Heart right ventricle (tissue), 16 donors: Measurements from ENCODE around the gene TPD52L1. TPM values are rescaled to one million over a fixed set of nuclear protein-coding genes. Genes with fewer than 3 reads are reported as not detected.
A peak's percentile ranks its signal among the peaks of the same experiment; 100 is the strongest.

ENCODE experiments used
- ATAC-seq, 8 donors: fragments of 200-7000 bp; cut with Tn5 transposase; one replicate each; pipeline ENCODE4 v1.9.1; 2020; ENCODE audit warnings: mild to moderate bottlenecking in 8 of 8, moderate library complexity in 8 of 8, moderate number of reproducible peaks in 1 of 8
- DNase-seq, 2 donors: peaks; one replicate each; pipeline ENCODE4 v3.0.0-alpha.2; 2020
- H3K27ac ChIP-seq, 10 donors: fragments of 200-600 bp; sonication (generic) in 2 of 10; one replicate each; pipeline versions ENCODE4 v1.5.0 to v1.8.0; 2020 to 2022; ENCODE audit warnings: mild to moderate bottlenecking in 3 of 10
- H3K27me3 ChIP-seq, 7 donors: fragments of 200-600 bp; one replicate each; pipeline ENCODE4 v1.8.0; 2021 to 2022; ENCODE audit warnings: mild to moderate bottlenecking in 2 of 7
- H3K36me3 ChIP-seq, 9 donors: fragments of 200-600 bp; sonication (generic) in 1 of 9; one replicate each; pipeline versions ENCODE4 v1.5.0 to v1.8.0; 2020 to 2022; ENCODE audit warnings: mild to moderate bottlenecking in 2 of 9
- H3K4me1 ChIP-seq, 9 donors: fragments of 200-600 bp; sonication (generic) in 1 of 9; one replicate each; pipeline versions ENCODE4 v1.5.0 to v1.8.0; 2020 to 2022; ENCODE audit warnings: mild to moderate bottlenecking in 4 of 9
- H3K4me3 ChIP-seq, 10 donors: fragments of 200-600 bp; sonication (generic) in 2 of 10; one replicate each; pipeline versions ENCODE4 v1.5.0 to v1.8.0; 2020 to 2022; ENCODE audit warnings: mild to moderate bottlenecking in 7 of 10, moderate library complexity in 2 of 10
- H3K9me3 ChIP-seq, 11 donors: fragments of 200-600 bp in 10 of 11; sonication (generic) in 2 of 11; one replicate each; pipeline versions ENCODE4 v1.5.0 to v1.8.0; 2013 to 2022; ENCODE audit warnings: mild to moderate bottlenecking in 2 of 11, control low read depth in 1 of 11, moderate library complexity in 1 of 11
- WGBS, 2 donors: extraction: QIAGEN DNeasy Blood & Tissue Kit; methylation state at CpG; one replicate each; pipeline ENCODE4 v1.1.7; 2013; ENCODE audit warnings: inconsistent platforms in 1 of 2; 5-methylcytosine and 5-hydroxymethylcytosine counted together
- intact Hi-C, 10 donors: fragments of 100-400 bp; cut with DNase I; formaldehyde crosslinking; loops; one replicate each; pipeline versions ENCODE4 v1.11.1 to v1.14.2; 2022
- polyA plus RNA-seq, 2 donors: library from polyadenylated mRNA; stranded (reverse); fragments of 200-250 nt; gene quantifications; one replicate each; pipeline ENCODE4 v1.2.3, GENCODE V29; 2013
- total RNA-seq, 10 donors: library from RNA; stranded (reverse); fragmentation: NEBNext Ultra II Directional in 3 of 10; extraction: Animal tissue kit (Norgen Biotek cat#: 25700) in 3 of 10; gene quantifications; one replicate each; pipeline versions ENCODE4 v1.2.1 to v1.2.4, GENCODE V29; 2021 to 2023
- TF ChIP-seq, protein P1 (sequence below), 9 donors: fragments of 200-600 bp; sonication (generic) in 2 of 9; IDR thresholded peaks; one replicate each; pipeline versions ENCODE4 v1.5.0 to v1.8.0; 2021 to 2022; ENCODE audit warnings: antibody characterized with exemption in 9 of 9, mild to moderate bottlenecking in 5 of 9, moderate library complexity in 1 of 9
- donor health status: Arrhythmogenic right ventricular cardiomyopathy.
- donor health status: ischemic (EF 13 %, LVEDD 7.1; RV severe dilation, severe dysfunction).
- donor health status: healthy with polysubstance abuse.
- donor health status: DM: no; HTN: yes; CAD: no.
- donor health status: DM: no; HTN: no; CAD: no.
- donor health status: ischemic (EF 25% LVEDD 6.9; RV normal size, moderate dysfunction).
- donor health status: ischemic (EF 25% LVEDD 5.7; RV mildly dilated, moderate dysfunction).
- donor health status: healthy.
- donor health status: DM: yes; HTN: yes; CAD: no.
- donor health status: Ischemic cardiomyopathy.
- donor health status: ischemic (EF 35%, LVEDD 5.7; RV mildly dilated, moderate dysfunction).
- donor health status: nonischemic (EF 11% LVEDD 7.7; RV severe dilation, severe dysfunction).
- donor health status: DM: yes; HTN: yes; CAD: no.
- donor health status: PGD.
- donor health status: ischemic (EF 29% LVEDD 5.4; RV normal size, mild dysfunction).
- donor health status: nonischemic (EF 23%, LVEDD 6.1; RV moderate dilation, normal function).

Gene TPD52L1
- total and polyA plus RNA-seq, 12 donors, result 21.2 to 97.8 (median 54.1) TPM

DNA sequence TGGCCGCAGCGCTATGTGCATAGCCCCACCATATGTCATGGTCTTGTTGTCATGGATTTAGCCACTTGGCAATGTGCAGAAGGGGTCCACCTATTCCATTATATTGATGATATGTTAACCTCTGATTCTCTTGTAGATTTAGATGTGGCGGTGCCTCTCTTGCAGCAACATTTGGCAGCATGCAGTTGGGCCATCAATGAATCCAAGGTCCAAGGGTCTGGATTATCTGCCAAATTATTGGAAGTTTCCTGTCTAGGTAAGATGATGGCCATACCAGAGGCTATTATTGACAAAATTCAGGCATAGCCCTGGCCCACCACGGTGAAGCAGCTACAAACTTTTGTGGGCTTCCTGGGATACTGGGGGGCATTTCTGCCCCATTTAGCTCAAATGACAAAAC lies 116.8 kb downstream of the TPD52L1 start:
- 98 to 99% methylated on average over 4 of the region's 4 CpGs for WGBS, 2 donors
- ATAC-seq, result no peak
- Histone ChIP-seq H3K27me3 (no peaks in the 10 kb centered on the region), H3K9me3 (no peaks in the 10 kb centered on the region), H3K27ac (no peak overlapping the region), H3K36me3 (peaks cover 0 to 40% (median 17%) of the 10 kb centered on the region in 9 donors), H3K4me3 (no peak overlapping the region), H3K4me1 (peaks cover 0 to 21% (median 4%) of the 10 kb centered on the region in 9 donors)
- DNase-seq, result no peak
- TF ChIP-seq, protein P1, sequence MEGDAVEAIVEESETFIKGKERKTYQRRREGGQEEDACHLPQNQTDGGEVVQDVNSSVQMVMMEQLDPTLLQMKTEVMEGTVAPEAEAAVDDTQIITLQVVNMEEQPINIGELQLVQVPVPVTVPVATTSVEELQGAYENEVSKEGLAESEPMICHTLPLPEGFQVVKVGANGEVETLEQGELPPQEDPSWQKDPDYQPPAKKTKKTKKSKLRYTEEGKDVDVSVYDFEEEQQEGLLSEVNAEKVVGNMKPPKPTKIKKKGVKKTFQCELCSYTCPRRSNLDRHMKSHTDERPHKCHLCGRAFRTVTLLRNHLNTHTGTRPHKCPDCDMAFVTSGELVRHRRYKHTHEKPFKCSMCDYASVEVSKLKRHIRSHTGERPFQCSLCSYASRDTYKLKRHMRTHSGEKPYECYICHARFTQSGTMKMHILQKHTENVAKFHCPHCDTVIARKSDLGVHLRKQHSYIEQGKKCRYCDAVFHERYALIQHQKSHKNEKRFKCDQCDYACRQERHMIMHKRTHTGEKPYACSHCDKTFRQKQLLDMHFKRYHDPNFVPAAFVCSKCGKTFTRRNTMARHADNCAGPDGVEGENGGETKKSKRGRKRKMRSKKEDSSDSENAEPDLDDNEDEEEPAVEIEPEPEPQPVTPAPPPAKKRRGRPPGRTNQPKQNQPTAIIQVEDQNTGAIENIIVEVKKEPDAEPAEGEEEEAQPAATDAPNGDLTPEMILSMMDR (IDR thresholded peaks at IDR 0.05), result no peak
- intact Hi-C loops, result loop anchor here in 1 of 10 donors (10.0 kb wide), 1 partner anchor 106 kb away; no protein-coding TSS in a partner anchor

DNA sequence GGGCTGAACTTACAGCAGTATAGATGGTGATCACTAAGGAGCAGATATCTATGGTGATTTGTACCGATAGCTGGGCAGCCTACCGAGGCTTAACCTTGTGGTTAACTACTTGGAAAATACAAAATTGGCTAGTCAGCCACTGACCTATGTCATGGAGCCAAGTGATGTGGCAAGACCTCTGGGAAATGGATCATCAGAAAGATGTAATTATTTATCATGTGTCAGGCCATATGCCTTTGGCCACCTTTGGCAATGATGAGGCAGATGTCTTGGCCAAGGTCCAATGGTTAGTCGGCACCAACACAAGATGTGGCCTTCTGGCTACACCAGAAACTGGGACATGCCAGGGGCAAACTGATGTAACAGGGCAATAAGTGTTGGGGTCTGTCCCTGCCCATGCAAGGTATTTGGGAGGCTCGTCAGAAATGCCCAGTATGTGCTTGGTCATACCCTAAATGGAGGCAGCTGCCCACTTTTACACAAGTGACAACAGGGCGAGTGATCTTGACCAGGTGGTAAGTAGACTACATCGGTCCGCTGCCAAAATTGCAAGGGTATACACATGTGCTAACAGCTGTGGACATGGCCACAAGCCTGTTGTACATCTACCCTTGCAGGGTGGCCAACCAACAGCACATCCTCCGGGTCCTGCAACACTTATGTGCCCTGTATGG lies 118.0 kb downstream of the TPD52L1 start:
- no peak overlapping the region for H3K27ac ChIP-seq
- intact Hi-C loops, result loop anchor here in 1 of 10 donors (10.0 kb wide), 1 partner anchor 107 kb away; no protein-coding TSS in a partner anchor
- no peak overlapping the region for H3K4me3 ChIP-seq
- ATAC-seq, result no peak
- H3K36me3 ChIP-seq, result peaks cover 0 to 53% (median 17%) of the 10 kb centered on the region in 9 donors
- TF ChIP-seq, protein P1 (IDR thresholded peaks at IDR 0.05), result no peak
- WGBS, 2 donors, result 91 to 93% methylated on average over 8 of the region's 8 CpGs
- no peak for DNase-seq
- no peaks in the 10 kb centered on the region for H3K27me3 ChIP-seq
- H3K9me3 ChIP-seq, result no peaks in the 10 kb centered on the region
- peaks cover 0 to 21% (median 4%) of the 10 kb centered on the region in 9 donors for H3K4me1 ChIP-seq

DNA sequence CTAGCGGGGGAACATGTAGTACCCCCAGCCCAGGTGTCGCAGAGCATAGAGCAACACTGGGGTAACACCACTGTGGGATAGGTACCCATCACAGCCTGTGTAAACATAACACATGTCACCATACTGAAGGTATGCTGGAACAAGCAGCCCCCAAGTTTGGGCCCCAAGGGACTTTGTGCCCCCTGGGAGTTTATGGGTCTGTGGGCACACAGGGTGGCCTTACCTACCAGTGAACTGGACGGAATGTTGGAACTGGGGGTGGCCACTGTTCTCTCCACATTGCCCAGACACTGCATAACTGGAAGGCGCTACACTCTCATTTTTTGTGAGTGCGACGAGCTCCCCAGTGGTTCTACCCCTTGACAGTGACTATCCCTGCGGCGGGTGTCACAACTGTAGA lies 119.7 kb downstream of the TPD52L1 start:
- Histone ChIP-seq H3K4me3 (no peak overlapping the region), H3K27ac (no peak overlapping the region), H3K27me3 (no peaks in the 10 kb centered on the region), H3K4me1 (peaks cover 0 to 15% (median 3%) of the 10 kb centered on the region in 9 donors), H3K9me3 (no peaks in the 10 kb centered on the region), H3K36me3 (peaks cover 0 to 66% (median 17%) of the 10 kb centered on the region in 9 donors)
- peak in 1 of 8 donors; percentile 18 for ATAC-seq
- 98 to 99% methylated on average over 8 of the region's 8 CpGs for WGBS, 2 donors
- no peak for DNase-seq
- TF ChIP-seq, protein P1 (IDR thresholded peaks at IDR 0.05), result no peak
- intact Hi-C loops, result loop anchor here in 1 of 10 donors (10.0 kb wide), 1 partner anchor 108 kb away; no protein-coding TSS in a partner anchor

DNA sequence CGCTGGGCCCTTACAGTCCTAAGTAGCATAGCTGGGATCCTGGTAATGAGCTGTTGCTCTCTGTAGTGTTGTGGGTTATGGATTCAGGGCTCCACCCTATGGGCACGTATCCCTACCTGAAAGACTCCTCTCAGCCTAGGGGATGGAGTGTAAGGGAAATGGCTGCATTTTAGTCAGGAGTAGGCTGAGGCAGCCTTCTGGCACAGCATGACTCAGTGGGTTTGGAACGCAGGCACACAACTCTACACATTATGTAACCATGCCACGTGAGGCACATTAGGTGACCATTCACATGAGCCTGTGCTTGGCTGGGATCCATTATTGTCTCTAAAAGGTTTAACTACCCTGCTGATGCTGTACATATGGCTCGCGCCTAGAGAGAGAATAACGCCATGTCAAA lies 120.4 kb downstream of the TPD52L1 start:
- H3K27ac ChIP-seq, result peak overlapping the region in 2 of 10 donors; percentile 16

More for the DNA sequence above, 120.4 kb downstream of the TPD52L1 start:
- H3K9me3 ChIP-seq, result no peaks in the 10 kb centered on the region
- ATAC-seq (peak in 7 of 8 donors; percentile 24 to 68 (median 60)), DNase-seq (peak in 1 of 2 donors; percentile 36)
- WGBS, 2 donors, result 85 to 87% methylated on average over 7 of the region's 7 CpGs
- H3K36me3 ChIP-seq, result peaks cover 0 to 66% (median 17%) of the 10 kb centered on the region in 9 donors
- no peaks in the 10 kb centered on the region for H3K27me3 ChIP-seq
- no peak overlapping the region for H3K4me3 ChIP-seq
- H3K4me1 ChIP-seq, result peaks cover 0 to 15% (median 3%) of the 10 kb centered on the region in 9 donors
- intact Hi-C loops, result loop anchor here in 1 of 10 donors (10.0 kb wide), 1 partner anchor 109 kb away; no protein-coding TSS in a partner anchor
- TF ChIP-seq, protein P1 (IDR thresholded peaks at IDR 0.05), result no peak
